NCI-H1436 treated with DMSO at 0.1 percent for 48 hours (cell line): ENCODE results near the gene CST6.

Experiments
- DNase-seq: peaks from one replicate; lab custom pipeline; 2025; lab: John Stamatoyannopoulos, UW

CST6 gene

DNA sequence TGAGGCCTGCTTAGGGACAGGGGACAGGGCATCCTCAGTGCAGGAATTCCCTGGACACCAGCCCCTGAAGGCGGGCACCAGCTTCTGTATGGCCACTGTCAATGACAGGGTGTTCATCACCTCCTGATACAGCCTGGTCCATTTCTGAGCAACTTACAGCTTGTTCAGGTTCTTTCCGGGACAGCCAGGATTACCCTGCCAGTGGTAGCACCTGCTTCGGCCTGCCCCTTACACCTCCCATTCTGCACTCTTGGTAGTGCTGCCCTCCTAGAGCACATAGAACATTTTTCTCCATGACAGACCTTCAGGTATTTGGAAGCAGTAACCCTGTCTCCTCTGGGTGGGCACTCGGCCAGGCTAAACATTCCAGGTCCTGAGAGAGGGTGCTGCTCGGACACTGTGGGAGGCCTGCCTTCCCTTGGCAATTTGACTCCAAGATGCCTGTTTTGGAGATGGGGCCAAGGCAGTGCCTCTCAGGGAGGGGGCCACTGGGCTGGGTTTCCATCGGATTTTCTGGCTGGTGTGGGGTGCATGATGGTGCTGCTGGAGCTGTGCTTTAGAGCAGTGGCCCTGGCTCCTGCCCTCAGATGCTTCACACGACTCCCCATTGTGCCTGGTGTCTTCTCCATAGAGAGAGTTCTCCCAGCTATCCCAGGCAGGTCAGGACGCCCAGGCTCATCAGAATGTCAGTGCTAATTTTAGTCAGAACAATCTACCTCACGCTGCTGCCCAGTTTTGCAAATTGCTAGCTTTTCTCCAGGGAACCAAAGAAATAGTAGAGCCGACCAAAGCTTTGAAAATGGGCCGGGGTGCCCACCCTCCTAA is 35.9 kb downstream of the CST6 start:
- DNase-seq: no peak

DNA sequence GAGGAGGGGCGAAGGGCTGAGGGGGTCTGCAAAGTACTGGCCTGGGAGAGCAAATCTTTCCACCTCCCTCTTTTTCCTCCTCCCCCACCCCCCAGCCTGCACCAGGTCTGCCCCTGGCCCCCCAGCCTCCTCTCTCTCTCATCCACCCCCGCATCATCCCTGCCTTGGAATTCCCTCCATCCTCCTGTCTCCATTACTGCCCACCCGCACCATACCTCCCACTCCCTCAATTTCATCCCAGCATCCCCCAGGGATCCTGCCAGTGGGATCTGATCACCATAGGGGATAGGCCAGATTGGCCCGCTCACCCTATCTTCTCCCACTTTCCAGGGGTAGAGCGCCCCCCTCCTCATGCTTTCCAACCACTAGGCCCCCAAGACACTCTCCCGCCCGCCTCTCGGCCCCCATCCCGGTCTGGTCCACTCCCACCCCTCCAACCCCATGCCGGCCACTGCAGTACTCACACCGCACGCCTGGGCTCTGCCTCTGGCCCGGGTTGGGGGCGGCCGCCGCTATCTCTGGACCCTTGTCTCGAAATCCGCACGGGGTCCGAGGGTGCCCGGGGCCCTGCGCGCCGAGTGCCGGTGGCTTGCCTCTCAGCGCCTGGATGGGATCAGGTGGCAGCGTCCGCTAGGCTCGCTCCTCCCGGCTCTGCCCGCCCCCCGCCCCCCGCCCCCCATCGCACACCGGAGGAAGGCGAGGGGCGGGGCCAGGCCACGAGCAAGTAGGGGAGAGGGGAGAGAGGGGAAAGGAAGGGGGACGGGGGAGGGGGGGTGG is 36.9 kb downstream of the CST6 start, which contains the start of gene GAL3ST3:
Gene GAL3ST3, minus strand, starts transcription at position 615 of the 777 bp plus-strand sequence. CDS start 3,746 bp downstream, outside the sequence.
- no peak for DNase-seq

DNA sequence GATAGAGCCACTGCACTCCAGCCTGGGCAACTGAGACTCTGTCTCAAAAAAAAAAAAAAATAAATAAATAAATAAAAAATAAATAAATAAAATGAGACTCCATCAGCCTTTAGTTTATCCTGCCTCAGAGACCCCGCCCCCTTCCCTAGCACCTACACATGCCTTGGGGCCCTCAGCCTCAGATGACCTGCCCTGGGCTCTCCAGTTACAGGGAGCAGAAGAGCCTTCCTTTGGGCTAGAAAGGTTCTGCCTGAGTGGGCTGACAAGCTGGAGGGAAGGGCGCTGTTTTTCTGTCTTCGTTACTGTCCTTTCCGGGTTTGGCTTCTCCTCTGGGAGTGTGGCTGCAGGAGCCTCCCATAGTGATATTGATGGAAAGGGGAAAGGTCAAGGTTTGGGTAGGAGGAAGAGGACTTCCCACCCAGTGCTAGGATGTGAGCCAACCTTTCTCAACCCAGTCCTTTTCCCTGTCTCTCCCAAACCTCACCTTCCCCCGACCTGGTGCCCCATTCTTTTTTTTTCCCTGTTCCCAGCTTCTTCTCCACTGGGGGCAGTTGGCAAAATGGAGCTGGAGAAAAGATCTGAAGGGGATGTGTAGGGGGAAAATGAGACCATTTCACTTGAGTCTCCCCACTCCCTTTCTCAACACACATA is 38.9 kb downstream of the CST6 start:
- no peak for DNase-seq

DNA sequence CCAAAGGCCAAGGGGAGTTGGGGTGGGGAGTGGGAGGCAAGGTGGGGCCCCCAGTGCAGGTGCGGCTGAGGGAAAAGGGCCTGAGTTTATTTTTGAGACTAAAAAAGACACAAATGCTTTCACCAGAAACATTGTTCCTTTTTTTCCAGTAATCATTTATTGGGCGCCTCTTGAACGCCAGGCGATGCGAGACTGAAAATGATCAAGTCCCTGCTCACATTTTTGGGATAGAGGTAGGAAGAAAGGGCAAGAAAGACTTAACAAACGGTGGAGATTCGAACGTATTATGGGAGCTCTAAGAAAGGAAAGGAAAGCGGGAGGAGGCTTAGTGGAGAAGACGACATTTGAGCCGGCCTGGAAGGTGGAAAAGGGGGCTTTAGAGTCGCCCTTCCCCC is 39.6 kb downstream of the CST6 start:
- no peak for DNase-seq

DNA sequence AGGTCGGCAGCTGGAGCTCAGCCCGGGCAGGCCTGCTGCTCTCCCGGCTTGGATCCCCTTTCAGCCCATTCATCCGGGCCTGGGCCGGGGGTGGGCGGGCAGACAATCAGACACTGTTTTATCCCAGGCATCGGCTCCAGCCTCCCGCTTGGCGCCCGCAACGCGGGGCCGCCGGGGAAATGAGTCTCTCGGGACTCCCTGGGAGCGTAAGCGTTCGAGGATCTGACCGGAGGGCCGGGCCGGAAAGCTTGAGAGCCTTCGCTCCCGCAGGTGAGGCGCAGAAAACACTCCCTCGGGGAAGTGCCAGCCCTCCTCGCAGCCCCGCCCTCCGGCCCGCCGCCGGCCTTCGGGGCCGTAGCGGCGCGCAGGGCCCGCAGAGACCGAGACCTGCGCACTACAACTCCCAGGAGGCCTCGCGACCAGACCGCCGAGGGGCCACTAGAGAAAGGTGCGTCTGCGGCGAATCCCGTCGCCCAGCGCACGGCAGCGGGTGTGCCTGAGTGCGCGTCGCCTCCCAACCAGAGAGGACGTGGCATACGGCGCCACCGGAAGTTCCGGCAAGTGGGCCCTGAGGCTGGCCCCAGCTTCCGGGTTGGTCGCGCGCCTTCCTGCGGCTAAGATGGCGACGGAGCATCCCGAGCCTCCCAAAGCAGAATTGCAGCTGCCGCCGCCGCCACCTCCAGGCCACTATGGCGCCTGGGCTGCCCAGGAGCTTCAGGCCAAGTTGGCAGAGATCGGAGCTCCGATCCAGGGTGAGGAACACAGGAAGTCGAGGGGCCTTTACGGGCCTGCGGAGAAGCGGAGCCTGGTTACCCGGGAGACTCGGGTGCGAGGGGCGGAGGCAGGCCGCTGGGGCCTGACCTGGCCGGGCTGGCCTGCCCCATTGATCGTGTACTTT is 40.2 kb downstream of the CST6 start, which contains the start of gene SF3B2:
Gene SF3B2, plus strand, starts transcription at position 599 of the 898 bp plus-strand sequence. Its CDS starts 21 bp downstream, at position 620.
- peak; percentile 90 for DNase-seq

DNA sequence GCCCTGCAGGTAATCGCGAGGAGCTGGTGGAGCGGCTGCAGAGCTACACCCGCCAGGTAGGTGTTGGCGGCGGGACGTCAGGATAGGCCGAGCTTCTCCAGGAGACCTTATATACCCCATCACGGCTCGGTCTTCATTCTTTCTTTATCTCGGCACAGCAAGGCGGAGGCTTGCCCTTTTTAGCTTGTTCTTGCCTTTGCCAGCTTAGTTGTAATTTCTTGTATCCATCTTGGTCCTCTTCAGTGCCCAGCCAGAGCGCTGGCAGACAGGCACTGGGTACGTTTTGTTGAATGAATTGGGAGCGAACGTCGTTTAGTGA is 40.8 kb downstream of the CST6 start:
- no peak for DNase-seq

DNA sequence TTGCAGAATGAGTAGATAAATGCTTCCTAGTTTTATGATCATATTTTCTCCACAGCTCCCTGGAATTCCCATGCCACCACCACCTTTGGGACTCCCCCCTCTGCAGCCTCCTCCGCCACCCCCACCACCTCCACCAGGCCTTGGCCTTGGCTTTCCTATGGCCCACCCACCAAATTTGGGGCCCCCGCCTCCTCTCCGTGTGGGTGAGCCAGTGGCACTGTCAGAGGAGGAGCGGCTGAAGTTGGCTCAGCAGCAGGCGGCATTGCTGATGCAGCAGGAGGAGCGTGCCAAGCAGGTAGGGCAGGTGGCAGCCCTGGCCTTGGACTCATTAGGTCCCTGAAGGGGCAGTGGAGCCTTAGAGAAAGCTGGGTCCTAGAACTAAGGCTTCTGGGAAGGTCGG is 43.2 kb downstream of the CST6 start:
- DNase-seq: no peak

DNA sequence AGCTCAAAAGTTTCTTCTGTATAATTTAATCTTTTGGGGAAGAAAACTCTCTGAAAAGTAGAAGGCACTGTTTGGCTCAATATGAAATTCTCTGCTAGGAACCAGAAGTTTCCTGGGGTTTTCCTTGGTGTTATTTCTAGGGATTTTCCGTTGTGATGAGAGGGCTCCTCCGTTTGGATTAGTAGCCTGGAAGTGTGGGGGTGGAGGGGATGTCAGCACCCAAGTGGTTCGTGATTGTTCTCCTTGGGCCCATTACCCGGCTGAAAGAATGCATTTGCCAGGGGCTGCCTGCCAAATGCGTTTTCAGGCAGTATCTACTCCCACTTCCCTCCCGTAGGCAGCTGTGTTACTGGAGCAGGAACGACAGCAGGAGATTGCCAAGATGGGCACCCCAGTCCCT is 44.7 kb downstream of the CST6 start:
- DNase-seq: no peak

DNA sequence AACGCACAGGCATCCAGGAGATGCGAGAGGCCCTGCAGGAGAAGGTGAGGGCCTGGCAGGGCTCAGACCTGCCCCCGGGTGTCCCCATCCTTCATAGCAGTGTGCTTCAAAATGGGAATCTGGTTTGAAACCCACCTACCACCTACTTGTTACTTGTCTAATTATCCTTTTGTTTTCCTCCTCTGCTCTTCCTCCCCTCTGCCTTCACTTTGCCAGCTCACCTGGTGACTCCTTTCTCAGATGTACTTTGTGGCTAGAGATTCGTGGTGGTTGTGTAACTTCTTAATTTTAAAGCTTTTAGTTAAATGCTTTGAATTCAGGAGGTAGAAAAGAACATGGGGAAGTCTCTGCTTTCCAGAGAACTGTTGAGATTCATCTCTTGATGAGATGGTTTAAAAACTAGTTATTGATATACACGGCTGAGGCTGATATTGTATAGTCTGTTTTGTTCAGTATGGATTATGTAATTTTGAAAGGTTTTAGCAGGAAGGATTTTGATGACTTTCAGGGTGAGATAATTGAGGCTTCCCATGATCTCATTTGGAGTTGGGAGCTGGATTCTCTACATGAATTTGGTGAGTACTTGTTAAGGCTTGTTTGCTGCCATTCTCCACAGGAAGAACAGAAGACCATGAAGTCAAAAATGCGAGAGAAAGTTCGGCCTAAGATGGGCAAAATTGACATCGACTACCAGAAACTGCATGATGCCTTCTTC is 48.3 kb downstream of the CST6 start:
- no peak for DNase-seq

DNA sequence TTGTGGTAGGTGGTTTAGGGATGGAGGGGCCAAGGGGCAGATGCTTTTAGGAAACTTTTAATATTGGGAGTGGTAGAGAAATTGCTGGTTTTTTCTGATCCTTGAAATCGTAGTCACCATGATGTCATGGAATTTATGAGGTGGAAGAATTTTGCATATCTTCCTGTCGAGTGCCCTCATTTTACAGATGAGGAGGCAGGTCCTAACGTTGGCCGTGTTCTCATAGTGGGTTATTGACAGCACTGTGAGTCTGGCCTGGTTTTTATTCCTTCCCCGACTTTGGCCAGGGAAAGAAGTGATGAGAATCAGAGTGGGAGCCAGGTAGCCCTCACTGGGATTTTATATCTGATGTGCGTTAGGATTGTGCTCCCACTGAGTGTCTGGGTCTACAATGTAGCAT is 49.5 kb downstream of the CST6 start:
- DNase-seq: no peak

DNA sequence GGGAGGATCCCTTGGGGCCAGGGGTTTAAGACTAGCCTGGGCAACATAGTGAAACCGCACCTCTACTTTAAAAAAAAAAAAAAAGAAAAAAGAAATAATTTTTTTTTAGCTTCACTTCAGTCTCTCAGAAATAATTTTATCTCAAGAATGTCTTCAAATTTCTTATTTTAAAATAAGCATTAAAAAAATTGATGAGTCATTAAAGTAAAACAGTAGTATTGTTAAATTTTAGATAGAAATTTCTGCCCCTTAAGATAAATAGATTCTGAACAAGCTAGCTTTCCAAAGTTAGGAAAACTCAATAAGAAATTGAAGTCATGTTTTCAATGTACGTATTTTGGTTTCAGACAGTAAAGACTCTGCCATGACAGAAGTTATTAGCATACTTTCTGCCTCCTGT is 50.6 kb downstream of the CST6 start:
- DNase-seq: no peak
